KMS-11 (cell line): ENCODE measurements around the gene TPD52L2.

ENCODE experiments used
- H2AFZ ChIP-seq: fragments of 200-600 bp; sonication (generic); 2 replicates; pipeline ENCODE4 v1.6.1; 2016; ENCODE audit warnings: antibody characterized with exemption, mixed run types, low read depth
- H3K27ac ChIP-seq: fragments of 200-600 bp; sonication (generic); 2 replicates; pipeline ENCODE4 v1.6.1; 2016; ENCODE audit warnings: mild to moderate bottlenecking, mixed run types
- H3K27me3 ChIP-seq: fragments of 200-600 bp; sonication (generic); 2 replicates; pipeline ENCODE4 v1.6.1; 2017; ENCODE audit warnings: mild to moderate bottlenecking, low read depth, mixed run types, moderate library complexity; ENCODE audit not compliant: insufficient read depth
- H3K36me3 ChIP-seq: fragments of 200-600 bp; sonication (generic); 2 replicates; pipeline ENCODE4 v1.6.1; 2017; ENCODE audit warnings: mild to moderate bottlenecking, mixed run types; ENCODE audit not compliant: insufficient read depth
- H3K4me1 ChIP-seq: fragments of 200-600 bp; sonication (generic); 2 replicates; pipeline ENCODE4 v1.6.1; 2016; ENCODE audit warnings: mild to moderate bottlenecking, low read depth, mixed run types; ENCODE audit not compliant: poor library complexity, severe bottlenecking
- H3K4me2 ChIP-seq: fragments of 200-600 bp; sonication (generic); 2 replicates; pipeline ENCODE4 v1.7.0; 2016; ENCODE audit warnings: mild to moderate bottlenecking, mixed run types
- H3K4me3 ChIP-seq: fragments of 200-600 bp; sonication (generic); IDR thresholded peaks from 2 replicates; pipeline ENCODE4 v1.6.1; 2017; ENCODE audit warnings: low read depth, low read length, mixed read lengths; ENCODE audit not compliant: insufficient read depth
- H3K79me2 ChIP-seq: fragments of 200-600 bp; sonication (generic); 2 replicates; pipeline ENCODE4 v1.6.1; 2016; ENCODE audit warnings: low read depth, mixed run types; ENCODE audit not compliant: insufficient read depth
- H3K9ac ChIP-seq: fragments of 200-600 bp; sonication (generic); 2 replicates; pipeline ENCODE4 v1.6.1; 2016; ENCODE audit warnings: mild to moderate bottlenecking, mixed run types
- H4K20me1 ChIP-seq: fragments of 200-600 bp; sonication (generic); 2 replicates; pipeline ENCODE4 v1.6.1; 2016; ENCODE audit warnings: mild to moderate bottlenecking, mixed run types; ENCODE audit not compliant: insufficient read depth
- TF ChIP-seq, protein P1 (sequence below): fragments of 200-600 bp; sonication (generic); conservative IDR thresholded peaks from 2 replicates; pipeline ENCODE4 v1.6.1; 2017; ENCODE audit warnings: low read depth, mild to moderate bottlenecking, antibody characterized with exemption, low read length, moderate library complexity, mixed read lengths

The TPD52L2 gene

DNA sequence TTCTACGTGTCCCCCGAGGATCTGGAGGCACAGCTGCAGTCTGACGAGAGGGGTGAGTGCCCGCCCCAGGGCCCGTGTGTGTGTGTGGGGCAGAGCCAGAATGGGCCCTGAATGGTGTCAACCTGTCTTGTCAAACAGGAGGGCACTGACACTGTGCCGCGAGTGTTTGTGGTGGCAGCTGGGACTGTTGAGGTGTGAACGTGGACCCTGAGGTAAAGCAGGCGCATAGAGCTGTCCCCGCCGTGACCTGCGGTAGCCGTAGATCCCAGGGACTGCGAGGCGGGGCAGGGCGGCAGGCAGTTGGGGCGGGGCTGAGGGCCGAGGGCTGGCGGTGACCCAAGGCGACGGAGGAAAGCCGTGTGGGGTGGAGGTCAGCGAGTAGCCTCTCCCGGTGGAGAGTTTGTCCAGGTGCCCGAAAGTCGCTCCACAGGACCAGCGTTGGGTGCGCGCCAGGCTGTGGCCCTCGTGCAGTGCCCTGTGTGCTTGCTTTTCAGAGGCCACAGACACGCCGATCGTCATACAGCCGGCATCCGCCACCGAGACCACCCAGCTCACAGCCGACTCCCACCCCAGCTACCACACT, 66.0 kb downstream of the TPD52L2 start:
- H3K79me2 ChIP-seq = no peaks in the 10 kb centered on the region
- peaks cover 6% of the 10 kb centered on the region; the same call in 1 of the 2 replicates for H3K36me3 ChIP-seq
- H3K4me2 ChIP-seq = no peak overlapping the region
- H3K27ac ChIP-seq = no peak overlapping the region
- no peaks in the 10 kb centered on the region for H4K20me1 ChIP-seq
- H3K4me1 ChIP-seq = no peaks in the 10 kb centered on the region
- TF ChIP-seq, protein P1, sequence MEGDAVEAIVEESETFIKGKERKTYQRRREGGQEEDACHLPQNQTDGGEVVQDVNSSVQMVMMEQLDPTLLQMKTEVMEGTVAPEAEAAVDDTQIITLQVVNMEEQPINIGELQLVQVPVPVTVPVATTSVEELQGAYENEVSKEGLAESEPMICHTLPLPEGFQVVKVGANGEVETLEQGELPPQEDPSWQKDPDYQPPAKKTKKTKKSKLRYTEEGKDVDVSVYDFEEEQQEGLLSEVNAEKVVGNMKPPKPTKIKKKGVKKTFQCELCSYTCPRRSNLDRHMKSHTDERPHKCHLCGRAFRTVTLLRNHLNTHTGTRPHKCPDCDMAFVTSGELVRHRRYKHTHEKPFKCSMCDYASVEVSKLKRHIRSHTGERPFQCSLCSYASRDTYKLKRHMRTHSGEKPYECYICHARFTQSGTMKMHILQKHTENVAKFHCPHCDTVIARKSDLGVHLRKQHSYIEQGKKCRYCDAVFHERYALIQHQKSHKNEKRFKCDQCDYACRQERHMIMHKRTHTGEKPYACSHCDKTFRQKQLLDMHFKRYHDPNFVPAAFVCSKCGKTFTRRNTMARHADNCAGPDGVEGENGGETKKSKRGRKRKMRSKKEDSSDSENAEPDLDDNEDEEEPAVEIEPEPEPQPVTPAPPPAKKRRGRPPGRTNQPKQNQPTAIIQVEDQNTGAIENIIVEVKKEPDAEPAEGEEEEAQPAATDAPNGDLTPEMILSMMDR = no peak
- no peak overlapping the region for H2AFZ ChIP-seq
- H3K27me3 ChIP-seq = no peaks in the 10 kb centered on the region
- H3K9ac ChIP-seq = no peak overlapping the region
- H3K4me3 ChIP-seq = no peak overlapping the region

- Histone ChIP-seq H3K27ac (no peak overlapping the region), H3K4me3 (no peak overlapping the region), H3K27me3 (no peaks in the 10 kb centered on the region), H3K36me3 (peaks cover 6% of the 10 kb centered on the region; the same call in 1 of the 2 replicates), H4K20me1 (no peaks in the 10 kb centered on the region), H3K9ac (no peak overlapping the region), H3K79me2 (no peaks in the 10 kb centered on the region), H2AFZ (no peak overlapping the region), H3K4me2 (no peak overlapping the region), H3K4me1 (no peaks in the 10 kb centered on the region)
- TF ChIP-seq, protein P1 = no peak
These were observed 66.7 kb downstream of the TPD52L2 start for GRCh38 chr20:63931735-63932134.

- Histone ChIP-seq H3K4me3 (no peak overlapping the region), H2AFZ (no peak overlapping the region), H3K36me3 (peaks cover 6% of the 10 kb centered on the region; the same call in 1 of the 2 replicates), H3K27ac (no peak overlapping the region), H3K27me3 (no peaks in the 10 kb centered on the region), H3K4me1 (no peaks in the 10 kb centered on the region), H3K79me2 (no peaks in the 10 kb centered on the region), H4K20me1 (no peaks in the 10 kb centered on the region), H3K4me2 (no peak overlapping the region), H3K9ac (no peak overlapping the region)
- TF ChIP-seq, protein P1 = no peak
These were observed 67.6 kb downstream of the TPD52L2 start for GRCh38 chr20:63932606-63933160.

- H3K4me3 ChIP-seq = no peak overlapping the region
- H3K27me3 ChIP-seq = no peaks in the 10 kb centered on the region
- TF ChIP-seq, protein P1 = no peak
- H4K20me1 ChIP-seq = no peaks in the 10 kb centered on the region
- H3K36me3 ChIP-seq = peaks cover under 1% of the 10 kb centered on the region; the same call in 1 of the 2 replicates
- H3K27ac ChIP-seq = no peak overlapping the region
- H2AFZ ChIP-seq = no peak overlapping the region
- H3K79me2 ChIP-seq = no peaks in the 10 kb centered on the region
- H3K4me1 ChIP-seq = no peaks in the 10 kb centered on the region
- no peak overlapping the region for H3K9ac ChIP-seq
- no peak overlapping the region for H3K4me2 ChIP-seq
These were observed 68.6 kb downstream of the TPD52L2 start for GRCh38 chr20:63933646-63934045.
